TTC549 (cell line): Measurements from ENCODE around the gene GJA8.
"Not testable (repeated sequence)": the region's sequence is repeated elsewhere in the genome, so short reads cannot be mapped to it uniquely, and the experiment has no call there.

Experiments
- FAIRE-seq: peaks from 2 replicates; lab custom pipeline; 2012; peaks lifted over from hg19 to GRCh38; lab: Jason Lieb, UNC

The GJA8 gene

GRCh38 chr1:147928236-147929132 lies 25.9 kb downstream of the GJA8 start, which contains the start of gene GPR89B:
Gene GPR89B, plus strand, starts transcription at chr1:147928420. Its CDS starts 117 bp downstream, at chr1:147928537.
- FAIRE-seq = peak; percentile 92

GRCh38 chr1:147931137-147931536 lies 28.5 kb downstream of the GJA8 start:
- not testable (repeated sequence) for FAIRE-seq

GRCh38 chr1:147935296-147935695 lies 32.7 kb downstream of the GJA8 start:
- FAIRE-seq = not testable (repeated sequence)

- FAIRE-seq = not testable (repeated sequence)
Observed at GRCh38 chr1:147940456-147940855, 37.9 kb downstream of the GJA8 start.

- not testable (repeated sequence) for FAIRE-seq
Observed at GRCh38 chr1:147942563-147942962, 40.0 kb downstream of the GJA8 start.

GRCh38 chr1:147949517-147949916 lies 46.9 kb downstream of the GJA8 start:
- not testable (repeated sequence) for FAIRE-seq
